IPS-NIHi11 (cell line): ENCODE measurements around the gene ASB6.
"Not testable (repeated sequence)": the region's sequence is repeated elsewhere in the genome, so short reads cannot be mapped to it uniquely, and the experiment has no call there.

Source experiments
- DNase-seq: peaks from one replicate; pipeline ENCODE4 v3.0.0; 2012; ENCODE audit warnings: mixed read lengths, low spot score

ASB6 gene

GRCh38 chr9:129667378-129667777 is 25.4 kb upstream of the ASB6 start:
- no peak for DNase-seq

- no peak for DNase-seq
Observed at GRCh38 chr9:129666575-129666974, 24.6 kb upstream of the ASB6 start.

- peak; percentile 67 for DNase-seq
Observed at GRCh38 chr9:129665814-129666520, 24.0 kb upstream of the ASB6 start.

GRCh38 chr9:129665389-129665775 is 23.4 kb upstream of the ASB6 start, which contains the start of gene PRRX2:
Gene PRRX2 (plus strand): TSS chr9:129665647. CDS start chr9:129665868, 221 bp downstream.
- DNase-seq: peak; percentile 79

- no peak for DNase-seq
Observed at GRCh38 chr9:129664746-129665388, 22.9 kb upstream of the ASB6 start.

DNA sequence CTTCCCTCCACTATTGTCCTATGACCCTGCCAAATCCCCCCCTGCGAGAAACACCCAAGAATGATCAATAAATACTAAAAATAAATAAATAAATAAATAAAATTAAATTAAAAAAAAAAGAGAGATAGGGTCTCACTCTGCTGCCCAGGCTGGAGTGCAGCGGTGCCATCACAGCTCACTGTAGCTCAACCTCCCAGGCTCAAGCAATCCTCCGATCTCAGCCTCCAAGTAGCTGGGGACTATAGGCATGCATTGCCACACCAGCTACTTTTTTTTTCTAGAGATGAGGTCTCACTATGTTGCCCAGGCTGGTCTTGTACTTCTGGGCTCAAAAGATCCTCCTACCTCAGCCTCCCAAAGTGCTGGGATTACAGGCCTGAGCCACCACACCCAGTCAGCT is 20.3 kb upstream of the ASB6 start:
- not testable (repeated sequence) for DNase-seq

GRCh38 chr9:129661029-129661428 is 19.1 kb upstream of the ASB6 start:
- DNase-seq: no peak

- DNase-seq: no peak
Observed at GRCh38 chr9:129656795-129657390, 14.9 kb upstream of the ASB6 start.

DNA sequence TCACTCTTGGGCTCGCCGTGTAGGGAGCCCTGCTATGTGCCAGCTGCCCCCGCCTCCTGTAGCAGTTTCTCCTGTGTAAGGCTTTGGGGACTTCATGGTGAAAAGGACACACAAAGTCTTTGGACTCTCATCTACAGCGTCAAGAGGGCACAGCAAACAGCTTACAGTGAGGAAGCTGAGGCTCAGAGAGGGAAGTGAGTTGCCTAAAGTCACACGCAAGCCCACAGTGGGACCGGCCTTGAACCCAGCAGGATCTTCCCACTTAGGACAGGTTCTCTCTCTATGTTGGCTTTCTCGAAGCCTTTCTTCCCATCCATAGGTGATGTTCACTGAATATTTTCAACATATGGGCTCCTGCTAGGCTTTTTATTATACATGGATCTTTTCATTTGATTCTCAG is 13.7 kb upstream of the ASB6 start:
- DNase-seq: no peak

DNA sequence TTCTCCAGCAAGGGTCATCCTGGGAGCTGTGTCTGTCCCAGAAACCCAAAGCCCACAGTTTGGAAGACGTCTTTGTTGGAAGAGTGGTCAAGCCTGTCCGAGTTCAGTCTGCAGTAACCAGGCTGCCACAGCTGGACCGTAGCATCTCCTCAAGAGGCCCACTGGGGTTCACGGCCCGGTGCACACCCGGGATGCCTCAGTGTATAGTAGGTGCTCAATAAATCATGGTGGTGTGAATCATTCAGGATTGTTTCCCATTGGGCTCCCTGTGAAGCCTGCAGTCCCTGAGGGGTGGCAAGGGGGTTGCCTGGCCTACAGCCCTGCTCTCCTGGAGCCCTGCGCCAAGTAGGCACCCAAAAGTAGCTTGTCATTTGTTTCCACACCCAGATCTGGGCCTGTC is 13.2 kb upstream of the ASB6 start:
- DNase-seq: no peak

GRCh38 chr9:129654554-129655040 is 12.6 kb upstream of the ASB6 start:
- no peak for DNase-seq

DNA sequence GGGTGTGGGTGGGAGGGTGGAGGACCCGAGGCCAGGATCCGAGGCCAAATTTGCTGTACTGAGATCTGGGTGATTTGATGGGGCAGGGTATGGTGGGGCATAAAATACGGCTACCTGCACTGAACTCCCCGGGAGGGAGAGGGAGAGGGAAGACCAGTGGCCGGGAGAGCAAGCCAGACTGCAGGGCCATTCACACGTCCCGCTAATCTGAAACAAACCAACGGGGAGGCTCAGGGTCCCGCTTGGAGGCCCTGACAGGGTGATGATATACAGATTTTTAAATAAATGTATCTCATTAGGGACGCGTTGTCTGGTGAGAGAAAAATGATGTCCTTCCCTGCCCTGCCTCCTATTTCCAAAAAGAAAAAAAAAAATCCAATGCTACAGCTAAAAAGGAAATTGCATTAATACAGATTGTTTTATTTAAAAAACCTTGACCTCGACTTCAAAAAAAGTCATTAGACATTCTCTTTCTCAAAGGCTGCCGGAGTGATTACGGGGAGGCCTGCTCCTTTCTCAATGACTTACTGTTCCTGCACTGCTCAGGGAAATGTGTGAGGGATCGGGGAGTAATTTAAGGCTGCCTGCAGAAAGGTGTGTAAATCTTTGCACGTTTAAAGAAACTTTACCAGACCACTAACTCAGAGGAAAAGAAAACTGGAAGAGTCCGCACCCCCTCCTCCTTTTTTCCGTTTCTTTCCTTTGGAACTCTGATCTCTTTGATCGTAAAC is 12.0 kb upstream of the ASB6 start:
- no peak for DNase-seq

- DNase-seq: no peak
Observed at GRCh38 chr9:129650680-129651235, 8.8 kb upstream of the ASB6 start.

GRCh38 chr9:129649726-129650679 is 8.1 kb upstream of the ASB6 start:
- DNase-seq: no peak

- DNase-seq: no peak
Observed at GRCh38 chr9:129648764-129649115, 6.8 kb upstream of the ASB6 start.

DNA sequence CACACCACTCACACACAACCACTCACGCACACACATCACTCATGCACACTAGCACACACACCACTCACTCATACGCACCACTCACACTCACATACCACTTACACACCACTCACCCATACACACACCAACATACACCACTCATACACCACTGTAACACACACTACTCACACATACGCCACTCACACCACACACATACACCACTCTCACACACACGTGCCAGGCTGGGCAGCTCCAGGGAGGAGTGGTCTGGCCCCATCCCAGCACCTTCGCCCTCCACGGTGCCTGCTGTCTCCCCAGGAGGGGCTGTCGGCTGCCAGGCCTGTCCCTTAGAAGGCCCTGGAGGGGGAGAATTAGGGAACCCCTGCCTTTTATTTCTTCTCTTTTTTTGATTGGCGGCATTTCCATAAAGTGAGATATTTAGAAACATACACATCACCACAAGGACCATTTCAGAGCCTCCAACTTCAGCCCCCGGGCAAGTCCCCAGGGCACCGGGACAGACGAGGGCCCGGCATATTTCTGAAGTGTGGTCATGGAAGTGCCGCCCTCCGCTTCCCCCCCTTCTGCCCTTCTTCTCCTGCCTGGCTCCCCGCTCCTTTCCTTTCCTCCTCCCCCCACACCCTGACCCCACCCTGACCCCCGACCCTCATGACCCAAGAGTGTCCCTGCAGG is 6.3 kb upstream of the ASB6 start:
- DNase-seq: no peak

- no peak for DNase-seq
Observed at GRCh38 chr9:129647635-129648034, 5.7 kb upstream of the ASB6 start.

GRCh38 chr9:129646654-129647053 is 4.7 kb upstream of the ASB6 start:
- DNase-seq: no peak

DNA sequence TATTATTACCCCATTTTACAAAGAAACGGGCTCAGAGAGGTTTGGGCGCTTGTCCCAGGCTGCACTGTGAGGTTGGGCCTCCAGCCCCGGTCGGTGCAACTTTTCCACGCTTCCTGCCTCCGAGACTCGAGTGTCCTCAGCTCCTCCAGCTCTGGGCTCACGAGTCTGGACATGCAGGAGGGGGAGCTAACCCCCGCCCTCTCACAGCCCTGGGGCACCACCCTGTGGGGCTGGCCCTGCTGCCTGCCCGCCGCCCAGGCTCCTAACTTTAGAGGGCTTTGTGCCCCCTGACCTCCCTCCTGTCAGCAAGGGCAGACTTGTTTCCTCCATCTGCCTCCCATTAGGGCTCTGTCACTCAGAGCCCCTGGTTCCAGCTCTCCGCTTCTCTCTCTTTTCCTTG is 4.3 kb upstream of the ASB6 start:
- no peak for DNase-seq

- no peak for DNase-seq
Observed at GRCh38 chr9:129644902-129645301, 3.0 kb upstream of the ASB6 start.

DNA sequence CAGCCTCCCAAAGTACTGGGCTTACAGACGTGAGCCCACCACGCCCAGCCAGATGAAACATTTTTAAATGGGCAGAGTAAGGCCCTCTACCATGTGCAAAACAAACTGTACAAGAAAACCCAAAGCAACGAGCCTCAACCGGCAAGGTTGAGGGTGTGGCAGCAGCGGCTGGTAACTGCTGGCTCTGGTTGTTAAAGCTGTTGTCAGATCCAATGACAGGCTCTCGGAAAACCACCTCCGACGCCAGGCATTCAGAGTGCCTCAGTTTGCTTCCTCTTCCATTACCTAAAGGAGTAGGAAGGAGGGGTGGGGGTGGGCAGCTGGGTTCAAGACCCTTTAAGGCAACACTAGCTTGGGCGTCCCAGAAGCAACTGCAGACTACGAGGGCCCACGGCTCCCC is 2.4 kb upstream of the ASB6 start:
- DNase-seq: no peak
